ENCODE data around the gene OLFM1. TPM values are rescaled to one million over a fixed set of nuclear protein-coding genes. Genes with fewer than 3 reads are reported as not detected.

Gene OLFM1
- total and polyA plus RNA-seq, 2 of the 4 experiments (the other 2 are of a cell fraction) = 0.36 to 0.38 TPM

- no TSS peak for BruUV-seq (replicated peaks)
- Histone ChIP-seq H2AK5ac (ENCODE audit: low read depth, low read length) (no peak overlapping the region), H3K4me1 (ENCODE audit: control insufficient read depth, insufficient read depth, low read length) (no peaks in the 10 kb centered on the region), H3K4ac (ENCODE audit: low read depth, low read length) (no peak overlapping the region), H3K4me2 (ENCODE audit: low read depth, low read length) (no peak overlapping the region), H3K18ac (ENCODE audit: low read depth, low read length) (no peak overlapping the region), H4K5ac (ENCODE audit: low read depth, low read length) (no peak overlapping the region), H2AK9ac (replicated peaks; ENCODE audit: low read depth, low read length, poor library complexity) (no peak overlapping the region), H2BK120ac (ENCODE audit: low read depth, low read length) (no peak overlapping the region), H3K27me3 (ENCODE audit: control insufficient read depth, insufficient read depth, low read length) (no peaks in the 10 kb centered on the region), H3K27ac (ENCODE audit: insufficient read depth, low read length) (no peak overlapping the region), H4K8ac (ENCODE audit: low read depth in 2 of 2, low read length in 2 of 2) (no peak overlapping the region), H3K36me3 (ENCODE audit: control insufficient read depth, insufficient read depth, low read length) (no peaks in the 10 kb centered on the region), H3K9ac (ENCODE audit: low read depth, low read length) (no peak overlapping the region), H2AFZ (replicated peaks; ENCODE audit: low read length, poor library complexity) (no peak overlapping the region), H3K56ac (ENCODE audit: extremely low read depth, insufficient read depth, low read length) (no peak overlapping the region), H3K9me1 (ENCODE audit: insufficient read depth, low read length) (no peaks in the 10 kb centered on the region), H3K9me3 (ENCODE audit: control insufficient read depth, insufficient read depth, low read length) (no peaks in the 10 kb centered on the region), H3K4me3 (ENCODE audit: insufficient read depth, low read depth, low read length) (no peak overlapping the region), H2BK15ac (ENCODE audit: low read depth, low read length) (no peak overlapping the region), H3K79me1 (ENCODE audit: low read depth in 1 of 2, low read length in 2 of 2) (no peaks in the 10 kb centered on the region), H2BK5ac (ENCODE audit: low read depth, low read length, poor library complexity, severe bottlenecking) (no peak overlapping the region), H4K20me1 (ENCODE audit: insufficient read depth, low read length) (no peaks in the 10 kb centered on the region), H3K14ac (replicated peaks; ENCODE audit: low read depth, low read length) (no peak overlapping the region), H4K91ac (ENCODE audit: insufficient read depth, low read depth, low read length) (no peak overlapping the region), H2BK20ac (ENCODE audit: low read depth, low read length) (no peak overlapping the region), H3K23ac (ENCODE audit: low read depth, low read length) (no peak overlapping the region)
- WGBS, 2 experiments (ENCODE audit: extremely low coverage in 2 of 2, insufficient read length in 1 of 2) = no CpG with 5 or more reads among the region's 3 CpGs
- POLR2A ChIA-PET (ENCODE audit: unreplicated experiment) = no interaction called here
- dilution Hi-C loops (cut with HindIII; ENCODE audit: low sequenced_read_pairs, unreplicated experiment) (no loop called here), in situ Hi-C loops (cut with MboI; ENCODE audit: low sequenced_read_pairs) (no loop called here), intact Hi-C loops (cut with micrococcal nuclease) (no loop called here)
- DNase-seq = peak; percentile 16
- TF ChIP-seq RCOR1 (IDR thresholded peaks at IDR 0.05; ENCODE audit: insufficient replicate concordance, low read length) (no peak), USF2 (IDR thresholded peaks at IDR 0.05; ENCODE audit: low read depth, low read length) (peak; percentile 37; the same call in 1 of the 2 replicates), MXI1 (IDR thresholded peaks at IDR 0.05; ENCODE audit: borderline replicate concordance, low read depth, low read length) (no peak), NFE2L2 (IDR thresholded peaks at IDR 0.05; ENCODE audit: low read depth, low read length) (no peak), ELK1 (IDR thresholded peaks at IDR 0.05; ENCODE audit: borderline replicate concordance, low read depth, low read length) (no peak), BHLHE40 (IDR thresholded peaks at IDR 0.05; ENCODE audit: low read depth, low read length) (no peak)
- CTCF ChIA-PET = no interaction called here
- ATAC-seq (ENCODE audit: low read depth) = peak; percentile 42
Measured at GRCh38 chr9:135056541-135056940, 30.9 kb upstream of the OLFM1 start.

All from IMR-90 (cell line).